ENCODE results near the gene ARG2. TPM values are rescaled to one million over a fixed set of nuclear protein-coding genes. Genes with fewer than 3 reads are reported as not detected.

ARG2 gene
- total RNA-seq, 1 experiment from 2014 or later, result 35.2 TPM

- Histone ChIP-seq H3K18ac (ENCODE audit: insufficient read length, low read depth, low read length) (no peak overlapping the region), H3K9ac (ENCODE audit: extremely low read depth, insufficient read length, low read length) (no peak overlapping the region), H2AFZ (ENCODE audit: low read length) (no peak overlapping the region), H3K9me3 (ENCODE audit: control insufficient read depth, low read depth, low read length) (no peaks in the 10 kb centered on the region), H3K79me1 (ENCODE audit: insufficient read depth, low read depth, low read length, poor library complexity, severe bottlenecking) (no peaks in the 10 kb centered on the region), H2BK120ac (ENCODE audit: low read depth, low read length, poor library complexity, severe bottlenecking) (no peak overlapping the region), H4K5ac (ENCODE audit: insufficient read length, low read depth, low read length) (no peak overlapping the region), H2BK20ac (ENCODE audit: low read depth, low read length, poor library complexity, severe bottlenecking) (no peak overlapping the region), H4K20me1 (ENCODE audit: control insufficient read depth, insufficient read depth, insufficient read length) (no peaks in the 10 kb centered on the region), H4K8ac (replicated peaks; ENCODE audit: insufficient read length, low read depth, low read length) (no peak overlapping the region), H2BK12ac (ENCODE audit: insufficient read length, low read depth, low read length) (no peak overlapping the region), H3K4ac (ENCODE audit: low read depth, low read length) (no peak overlapping the region), H3K4me2 (ENCODE audit: insufficient read depth, insufficient read length, low read length) (no peak overlapping the region), H2BK5ac (ENCODE audit: insufficient read length, low read length) (no peak overlapping the region), H2AK5ac (ENCODE audit: insufficient read length, low read length) (no peak overlapping the region), H3K27ac (ENCODE audit: insufficient read length, low read depth, low read length) (no peak overlapping the region), H3T11ph (ENCODE audit: low read length) (no peak overlapping the region), H3K56ac (ENCODE audit: insufficient read length, low read depth, low read length) (no peak overlapping the region), H3K14ac (ENCODE audit: insufficient read depth, low read length) (no peak overlapping the region), H4K91ac (ENCODE audit: insufficient read length, low read depth, low read length) (no peak overlapping the region), H3K79me2 (ENCODE audit: insufficient read depth, low read length) (peaks cover 3% of the 10 kb centered on the region; the same call in 1 of the 2 replicates), H2BK15ac (ENCODE audit: low read depth, low read length) (no peak overlapping the region), H3K27me3 (ENCODE audit: insufficient read depth, low read length) (no peaks in the 10 kb centered on the region), H3K23me2 (ENCODE audit: insufficient read length, low read depth, low read length, poor library complexity, severe bottlenecking) (no peaks in the 10 kb centered on the region), H3K4me1 (ENCODE audit: insufficient read depth, low read length) (no peaks in the 10 kb centered on the region), H3K23ac (ENCODE audit: insufficient read length, low read depth, low read length) (no peak overlapping the region)
- Mint-ChIP-seq H3K4me3 (no peak overlapping the region), H3K9me3 (no peaks in the 10 kb centered on the region), H3K36me3 (ENCODE audit: insufficient read depth in 1 of 3, low read depth in 3 of 3) (peaks cover 0 to 9% (median 5%) of the 10 kb centered on the region in 3 experiments; a peak in 4 of 7 replicates), H3K27me3 (ENCODE audit: low read depth) (no peaks in the 10 kb centered on the region), H3K4me1 (peaks cover 7% of the 10 kb centered on the region in 2 experiments), H3K27ac (peak overlapping the region in 1 of 3 experiments; percentile 63; a peak in 1 of 7 replicates)
- no CpG with 5 or more reads among the region's 1 CpG for WGBS (ENCODE audit: extremely low coverage, insufficient read length, low lambda C conversion rate)
- DNase-seq, result no peak
- TF ChIP-seq CTCF (conservative IDR thresholded peaks at IDR 0.05), result peak; percentile 66
Measured at GRCh38 chr14:67666750-67667449, 47.2 kb downstream of the ARG2 start.
